Liver (tissue), 9 donors: Measurements from ENCODE around the gene PCYT1A. TPM values are rescaled to one million over a fixed set of nuclear protein-coding genes. Genes with fewer than 3 reads are reported as not detected.

Source experiments
- DNase-seq: peaks from one replicate; pipeline ENCODE4 v3.0.0-alpha.2; 2017; ENCODE audit warnings: low spot score
- H3K27ac ChIP-seq, 2 donors: one replicate each; pipeline ENCODE4 v1.7.0; 2013; ENCODE audit warnings: inconsistent platforms in 2 of 2, low read length in 2 of 2, control low read depth in 1 of 2, low read depth in 1 of 2, mild to moderate bottlenecking in 1 of 2
- H3K27me3 ChIP-seq, 4 donors: one replicate each; pipeline versions ENCODE4 v1.6.1 to v1.7.0; 2013; ENCODE audit warnings: low read length in 3 of 4, inconsistent platforms in 1 of 4, mild to moderate bottlenecking in 1 of 4, moderate library complexity in 1 of 4; ENCODE audit not compliant: control insufficient read depth in 4 of 4, insufficient read depth in 4 of 4
- H3K36me3 ChIP-seq, 4 donors: one replicate each; pipeline versions ENCODE4 v1.6.1 to v1.7.0; 2013; ENCODE audit warnings: low read length in 3 of 4, mild to moderate bottlenecking in 3 of 4, low read depth in 1 of 4, moderate library complexity in 1 of 4; ENCODE audit not compliant: control insufficient read depth in 4 of 4, insufficient read depth in 3 of 4
- H3K4me1 ChIP-seq, 4 donors: one replicate each; pipeline versions ENCODE4 v1.6.1 to v1.7.0; 2013; ENCODE audit warnings: low read length in 3 of 4, mild to moderate bottlenecking in 3 of 4, moderate library complexity in 1 of 4; ENCODE audit not compliant: control insufficient read depth in 4 of 4, insufficient read depth in 4 of 4
- H3K4me3 ChIP-seq, 3 donors: one replicate each; pipeline versions ENCODE4 v1.6.1 to v1.7.0; 2013; ENCODE audit warnings: low read length in 3 of 3, control low read depth in 1 of 3, low read depth in 1 of 3, mild to moderate bottlenecking in 1 of 3
- H3K9ac ChIP-seq, 2 donors: one replicate each; pipeline ENCODE4 v1.7.0; 2013; ENCODE audit warnings: low read length in 2 of 2, mild to moderate bottlenecking in 2 of 2, moderate library complexity in 2 of 2, control low read depth in 1 of 2, low read depth in 1 of 2
- H3K9me3 ChIP-seq, 4 donors: one replicate each; pipeline versions ENCODE4 v1.6.1 to v1.7.0; 2013; ENCODE audit warnings: low read length in 3 of 4; ENCODE audit not compliant: control insufficient read depth in 4 of 4
- CTCF ChIP-seq: fragments of 150-350 bp; IDR thresholded peaks from 2 replicates; pipeline ENCODE4 v1.5.1; 2017; ENCODE audit warnings: improper control_type of control experiment, low read depth, low read length; ENCODE audit not compliant: missing input control
- EGR1 ChIP-seq, 2 donors: IDR thresholded peaks; 2 replicates each; pipeline ENCODE4 v1.6.1; 2016 to 2018; ENCODE audit warnings: antibody characterized with exemption in 2 of 2, low read depth in 2 of 2
- FOXA1 ChIP-seq: IDR thresholded peaks from 2 replicates; pipeline ENCODE4 v1.6.1; 2016; ENCODE audit warnings: antibody characterized with exemption
- FOXA2 ChIP-seq: IDR thresholded peaks from 2 replicates; pipeline ENCODE4 v1.6.1; 2016; ENCODE audit warnings: antibody characterized with exemption
- GABPA ChIP-seq, 2 donors: IDR thresholded peaks in 1 of 2; conservative IDR thresholded peaks in 1 of 2; 2 replicates each; pipeline ENCODE4 v1.6.1; 2016; ENCODE audit warnings: antibody characterized with exemption in 2 of 2, mild to moderate bottlenecking in 1 of 2, moderate library complexity in 1 of 2
- HNF4A ChIP-seq, 2 donors: conservative IDR thresholded peaks; 2 replicates each; pipeline ENCODE4 v1.6.1; 2016; ENCODE audit warnings: antibody characterized with exemption in 2 of 2, mild to moderate bottlenecking in 2 of 2
- JUND ChIP-seq, 2 donors: IDR thresholded peaks; 2 replicates each; pipeline ENCODE4 v1.6.1; 2016; ENCODE audit warnings: antibody characterized with exemption in 2 of 2
- MAX ChIP-seq: IDR thresholded peaks from 2 replicates; pipeline ENCODE4 v1.6.1; 2016; ENCODE audit warnings: antibody characterized with exemption
- REST ChIP-seq: IDR thresholded peaks from 2 replicates; pipeline ENCODE4 v1.6.1; 2016; ENCODE audit warnings: antibody characterized with exemption, mild to moderate bottlenecking
- SP1 ChIP-seq: IDR thresholded peaks from 2 replicates; pipeline ENCODE4 v1.6.1; 2018; ENCODE audit warnings: antibody characterized with exemption, mild to moderate bottlenecking
- TAF1 ChIP-seq: conservative IDR thresholded peaks from 2 replicates; pipeline ENCODE4 v1.6.1; 2016; ENCODE audit warnings: antibody characterized with exemption, mild to moderate bottlenecking
- WGBS: extraction: QIAGEN DNeasy Blood & Tissue Kit; methylation state at CpG from one replicate; pipeline ENCODE4 v1.1.7; 2013; 5-methylcytosine and 5-hydroxymethylcytosine counted together
- polyA plus RNA-seq, 2 donors: library from polyadenylated mRNA; stranded (reverse) in 1 of 2; unstranded in 1 of 2; fragments of 200-250 nt in 1 of 2; fragments of >200 nt in 1 of 2; fragmentation: Nextera tagmentation in 1 of 2; extraction: Ambion mirVana in 1 of 2; gene quantifications; one replicate each; pipeline versions ENCODE4 v1.2.1 to v1.2.3, GENCODE V29; 2013 to 2015
- total RNA-seq, 2 donors: library from RNA; depleted of rRNA; stranded (reverse); fragments of >200 nt; gene quantifications; one replicate each; pipeline ENCODE4 v1.2.3, GENCODE V29; 2014
- TF ChIP-seq, protein P1 (sequence below): IDR thresholded peaks from 2 replicates; pipeline ENCODE4 v1.6.1; 2016; ENCODE audit warnings: antibody characterized with exemption
- TF ChIP-seq, protein P2 (sequence below): IDR thresholded peaks from 2 replicates; pipeline ENCODE4 v1.6.1; 2016; ENCODE audit warnings: antibody characterized with exemption
- donor health status: healthy.
- donor health status: healthy.
- donor health status: healthy.
- donor health status: healthy.
- donor health status: healthy.

PCYT1A gene
- total and polyA plus RNA-seq, 4 donors = 12.5 to 56.8 (median 24.3) TPM

DNA sequence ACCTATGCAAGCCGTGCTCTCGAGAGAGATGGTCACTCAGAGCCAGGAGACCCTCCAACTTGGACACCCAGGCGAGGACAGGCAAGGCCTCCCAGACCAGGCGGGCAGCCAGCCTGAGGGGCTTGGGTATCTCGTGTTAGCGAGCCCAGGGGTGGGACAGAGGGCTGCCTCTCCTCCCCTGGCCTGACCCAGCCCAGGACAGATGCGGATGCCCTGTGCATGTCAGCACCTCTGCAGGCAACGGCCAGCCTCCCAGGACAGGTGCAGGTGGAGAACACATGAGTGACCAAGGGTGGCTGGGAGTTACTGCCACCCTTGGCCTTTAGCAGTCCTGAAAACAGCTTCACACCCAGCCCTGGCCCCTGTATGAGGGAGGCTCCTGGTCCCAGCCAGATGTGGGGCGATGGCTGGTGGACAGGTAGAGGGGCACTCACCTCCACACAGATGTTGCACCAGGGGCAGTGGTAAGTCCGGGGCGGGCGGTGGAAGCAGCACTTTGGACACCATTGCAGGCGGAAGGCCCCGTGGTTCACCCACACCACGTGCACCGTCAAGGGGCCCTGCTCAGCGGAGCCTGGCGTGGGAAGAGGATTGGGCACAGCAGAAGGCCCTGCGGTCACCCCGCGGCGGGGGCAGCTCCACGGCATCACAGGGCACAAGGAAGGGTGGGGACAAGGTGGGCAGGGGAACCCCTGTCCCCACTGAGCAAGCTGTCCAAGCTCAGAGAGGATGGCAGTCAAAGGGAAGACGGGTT, 78.4 kb downstream of the PCYT1A start:
- Histone ChIP-seq H3K36me3 (no peaks in the 10 kb centered on the region), H3K27me3 (no peaks in the 10 kb centered on the region), H3K9ac (no peak overlapping the region), H3K4me3 (no peak overlapping the region), H3K4me1 (peaks cover 3 to 14% (median 6%) of the 10 kb centered on the region in 4 donors), H3K9me3 (no peaks in the 10 kb centered on the region), H3K27ac (no peak overlapping the region)
- 93% methylated on average over 24 of the region's 24 CpGs for WGBS
- no peak for TF ChIP-seq CTCF
- TF ChIP-seq SP1 = no peak
- TF ChIP-seq TAF1 = no peak
- no peak for TF ChIP-seq MAX
- TF ChIP-seq EGR1 (IDR thresholded peaks at IDR 0.05; ENCODE audit: low read depth in 2 of 2) = no peak
- TF ChIP-seq, protein P1, sequence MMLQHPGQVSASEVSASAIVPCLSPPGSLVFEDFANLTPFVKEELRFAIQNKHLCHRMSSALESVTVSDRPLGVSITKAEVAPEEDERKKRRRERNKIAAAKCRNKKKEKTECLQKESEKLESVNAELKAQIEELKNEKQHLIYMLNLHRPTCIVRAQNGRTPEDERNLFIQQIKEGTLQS = no peak
- TF ChIP-seq FOXA1 = no peak
- TF ChIP-seq JUND (IDR thresholded peaks at IDR 0.05) = no peak
- TF ChIP-seq HNF4A (conservative IDR thresholded peaks at IDR 0.05) = no peak
- TF ChIP-seq GABPA (IDR thresholded peaks at IDR 0.05 in 1 of 2, conservative IDR thresholded peaks at IDR 0.05 in 1 of 2) = no peak
- no peak for TF ChIP-seq FOXA2
- TF ChIP-seq REST = no peak
- TF ChIP-seq, protein P2, sequence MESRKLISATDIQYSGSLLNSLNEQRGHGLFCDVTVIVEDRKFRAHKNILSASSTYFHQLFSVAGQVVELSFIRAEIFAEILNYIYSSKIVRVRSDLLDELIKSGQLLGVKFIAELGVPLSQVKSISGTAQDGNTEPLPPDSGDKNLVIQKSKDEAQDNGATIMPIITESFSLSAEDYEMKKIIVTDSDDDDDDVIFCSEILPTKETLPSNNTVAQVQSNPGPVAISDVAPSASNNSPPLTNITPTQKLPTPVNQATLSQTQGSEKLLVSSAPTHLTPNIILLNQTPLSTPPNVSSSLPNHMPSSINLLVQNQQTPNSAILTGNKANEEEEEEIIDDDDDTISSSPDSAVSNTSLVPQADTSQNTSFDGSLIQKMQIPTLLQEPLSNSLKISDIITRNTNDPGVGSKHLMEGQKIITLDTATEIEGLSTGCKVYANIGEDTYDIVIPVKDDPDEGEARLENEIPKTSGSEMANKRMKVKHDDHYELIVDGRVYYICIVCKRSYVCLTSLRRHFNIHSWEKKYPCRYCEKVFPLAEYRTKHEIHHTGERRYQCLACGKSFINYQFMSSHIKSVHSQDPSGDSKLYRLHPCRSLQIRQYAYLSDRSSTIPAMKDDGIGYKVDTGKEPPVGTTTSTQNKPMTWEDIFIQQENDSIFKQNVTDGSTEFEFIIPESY = no peak
- no peak for DNase-seq
